Erythroblast (primary cell): ENCODE measurements around the gene PTPRA.

Source experiments
- GATA1 ChIP-seq: IDR thresholded peaks from 2 replicates; pipeline ENCODE4 v1.6.1; 2011; ENCODE audit warnings: low read depth, mild to moderate bottlenecking, control low read depth, low read length, moderate library complexity
- POLR2A ChIP-seq: IDR thresholded peaks from 2 replicates; pipeline ENCODE4 v1.6.1; 2011; ENCODE audit warnings: mild to moderate bottlenecking, low read length

DNA sequence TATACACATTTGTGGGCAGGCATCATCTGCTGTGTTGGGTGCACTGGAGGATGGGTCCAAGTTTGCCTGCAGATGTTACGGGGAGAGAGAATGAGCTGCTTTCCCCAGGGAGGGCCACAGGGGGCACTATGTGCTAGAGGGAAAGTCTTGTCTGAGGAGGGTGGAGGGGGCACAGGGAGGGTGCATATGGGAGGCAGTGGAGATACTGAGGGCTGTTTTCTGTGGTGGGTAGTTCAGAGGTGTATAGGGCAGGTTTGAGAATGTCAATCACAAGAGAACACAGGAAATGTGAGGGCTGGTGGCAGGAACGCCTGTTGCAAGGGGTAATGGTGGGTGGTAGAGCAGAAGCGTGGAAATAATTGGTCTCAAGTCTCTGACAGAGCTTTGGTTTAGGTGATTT lies 7.7 kb upstream of the PTPRA start:
- TF ChIP-seq POLR2A (no peak), GATA1 (no peak)
